Esophagus (tissue), 2 donors: ENCODE data around the gene NMNAT3. TPM values are rescaled to one million over a fixed set of nuclear protein-coding genes. Genes with fewer than 3 reads are reported as not detected.

Experiments
- H3K27ac ChIP-seq, 2 donors: one replicate each; pipeline ENCODE4 v1.5.1; 2013; ENCODE audit warnings: low read depth in 2 of 2, mild to moderate bottlenecking in 2 of 2, inconsistent platforms in 1 of 2, low read length in 1 of 2, moderate library complexity in 1 of 2
- H3K27me3 ChIP-seq, 2 donors: one replicate each; pipeline ENCODE4 v1.6.1; 2013; ENCODE audit warnings: low read length in 2 of 2, control low read depth in 1 of 2, mild to moderate bottlenecking in 1 of 2; ENCODE audit not compliant: insufficient read depth in 2 of 2, control insufficient read depth in 1 of 2
- H3K36me3 ChIP-seq, 2 donors: one replicate each; pipeline ENCODE4 v1.6.1; 2013; ENCODE audit warnings: low read length in 1 of 2; ENCODE audit not compliant: control insufficient read depth in 2 of 2, insufficient read depth in 2 of 2
- H3K4me1 ChIP-seq, 2 donors: one replicate each; pipeline ENCODE4 v1.6.1; 2013; ENCODE audit warnings: low read length in 1 of 2; ENCODE audit not compliant: control insufficient read depth in 2 of 2, insufficient read depth in 2 of 2
- H3K4me3 ChIP-seq, 2 donors: one replicate each; pipeline ENCODE4 v1.5.1; 2013; ENCODE audit warnings: low read length in 2 of 2, mild to moderate bottlenecking in 2 of 2, low read depth in 1 of 2, moderate library complexity in 1 of 2
- H3K9me3 ChIP-seq, 2 donors: one replicate each; pipeline ENCODE4 v1.6.1; 2013; ENCODE audit warnings: mild to moderate bottlenecking in 2 of 2, low read depth in 1 of 2, low read length in 1 of 2, moderate library complexity in 1 of 2; ENCODE audit not compliant: control insufficient read depth in 2 of 2, insufficient read depth in 1 of 2
- whole genome bisulfite sequencing, 2 donors: extraction: QIAGEN DNeasy Blood & Tissue Kit; methylation state at CpG; one replicate each; pipeline ENCODE4 v1.1.7; 2013; 5-methylcytosine and 5-hydroxymethylcytosine counted together
- polyA plus RNA-seq, 2 donors: library from polyadenylated mRNA; stranded (reverse); fragments of 200-250 nt; gene quantifications; one replicate each; pipeline ENCODE4 v1.2.3, GENCODE V29; 2013
- donor health status: healthy with polysubstance abuse.
- donor health status: Bipolar disorder and iron deficiency.

Gene NMNAT3
- polyA plus RNA-seq, 2 donors, result 2.1 to 4.6 TPM

DNA sequence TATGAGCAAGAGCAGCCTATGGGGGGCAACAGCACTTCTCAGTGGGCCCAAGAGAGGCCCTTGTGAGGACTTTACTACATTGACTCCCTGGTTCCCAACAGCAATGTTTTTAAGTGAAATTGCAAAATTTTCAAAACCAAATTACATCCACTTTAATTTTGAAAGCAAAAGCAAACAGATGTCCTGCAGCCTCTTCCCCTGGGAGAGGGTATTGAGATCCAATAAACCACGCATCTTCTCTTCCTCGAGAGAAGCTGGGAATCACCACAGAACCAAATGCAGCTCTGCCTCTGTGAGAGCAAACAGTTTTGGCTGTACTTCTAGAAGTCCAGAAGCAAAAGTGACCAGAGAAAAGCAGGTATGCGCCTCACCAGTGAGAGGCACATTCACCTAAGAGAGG lies 25.2 kb downstream of the NMNAT3 start:
- Histone ChIP-seq H3K9me3 (no peaks in the 10 kb centered on the region), H3K4me3 (no peak overlapping the region), H3K36me3 (no peaks in the 10 kb centered on the region), H3K4me1 (peaks cover 0 to 10% of the 10 kb centered on the region in 2 donors), H3K27ac (no peak overlapping the region), H3K27me3 (no peaks in the 10 kb centered on the region)
- 74 to 81% methylated on average over 3 of the region's 3 CpGs for WGBS, 2 donors

DNA sequence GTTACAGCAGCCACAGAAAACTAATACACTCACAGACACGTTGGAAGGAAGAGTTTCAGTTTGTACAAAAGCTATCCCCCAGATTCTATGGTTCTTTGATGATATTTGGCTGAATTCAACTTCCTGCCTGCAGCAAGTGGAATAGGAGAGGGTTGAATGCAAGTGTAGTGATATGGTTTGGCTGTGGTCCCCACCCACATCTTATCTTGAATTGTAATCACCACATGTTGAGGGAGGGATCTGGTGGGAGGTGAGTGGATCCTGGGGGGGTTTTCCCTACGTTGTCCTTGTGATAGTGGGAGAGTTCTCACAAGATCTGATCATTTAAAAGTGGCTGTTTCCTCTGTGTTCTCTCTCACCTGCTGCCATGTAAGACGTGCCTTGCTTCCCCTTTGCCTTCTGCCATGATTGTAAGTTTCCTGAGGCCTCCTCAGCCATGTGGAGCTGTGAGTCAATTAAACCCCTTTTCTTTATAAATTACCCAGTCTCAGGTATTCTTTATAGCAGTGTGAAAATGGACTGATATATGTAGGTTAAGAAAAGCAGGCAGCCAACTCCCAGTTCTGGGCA lies 29.8 kb downstream of the NMNAT3 start:
- Histone ChIP-seq H3K4me3 (no peak overlapping the region), H3K9me3 (no peaks in the 10 kb centered on the region), H3K27ac (no peak overlapping the region), H3K4me1 (no peaks in the 10 kb centered on the region), H3K27me3 (no peaks in the 10 kb centered on the region), H3K36me3 (no peaks in the 10 kb centered on the region)
- WGBS, 2 donors, result 76 to 78% methylated on average over 3 of the region's 3 CpGs

DNA sequence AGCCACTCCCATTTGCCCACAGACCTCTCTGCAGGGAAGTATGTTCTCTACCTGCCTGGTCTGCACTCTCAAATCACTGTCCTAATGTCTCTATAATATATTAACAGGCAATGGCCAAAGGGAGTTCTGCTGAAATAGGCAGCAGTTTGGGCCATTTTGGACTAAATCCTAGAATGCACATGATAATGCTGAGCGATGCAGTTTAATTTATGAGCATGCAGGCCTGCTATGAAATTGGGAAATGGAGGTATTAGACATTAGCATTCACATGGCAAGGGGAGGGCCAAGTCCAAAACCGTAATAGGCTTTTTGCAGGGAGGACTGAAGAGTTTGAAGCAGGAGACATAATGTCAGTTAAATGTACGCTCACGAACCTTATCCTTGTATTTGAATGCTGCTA lies 31.3 kb downstream of the NMNAT3 start:
- 93 to 99% methylated on average over 4 of the region's 4 CpGs for WGBS, 2 donors
- no peak overlapping the region for H3K27ac ChIP-seq
- H3K4me1 ChIP-seq, result no peaks in the 10 kb centered on the region
- H3K4me3 ChIP-seq, result no peak overlapping the region
- H3K27me3 ChIP-seq, result no peaks in the 10 kb centered on the region
- no peaks in the 10 kb centered on the region for H3K9me3 ChIP-seq
- H3K36me3 ChIP-seq, result no peaks in the 10 kb centered on the region

DNA sequence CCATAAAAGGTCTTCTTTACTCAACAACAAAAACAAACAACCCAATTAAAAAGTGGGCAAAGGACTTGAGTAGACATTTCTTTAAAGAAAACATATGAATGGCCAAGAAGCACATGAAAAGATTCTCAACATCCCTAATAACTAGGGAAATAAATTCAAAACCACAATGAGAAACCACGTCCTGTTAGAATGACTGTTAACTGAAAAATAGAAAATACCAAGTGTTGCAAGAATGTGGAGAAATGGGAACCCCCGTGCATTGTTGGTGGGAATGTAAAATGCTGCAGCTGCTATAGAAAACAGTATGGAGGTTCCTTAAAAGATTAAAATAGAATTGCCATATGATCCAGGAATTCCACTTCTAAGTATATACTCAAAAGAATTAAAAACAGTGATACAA lies 34.8 kb downstream of the NMNAT3 start:
- no peak overlapping the region for H3K27ac ChIP-seq
- 81 to 84% methylated on average over 2 of the region's 2 CpGs for WGBS, 2 donors
- no peaks in the 10 kb centered on the region for H3K36me3 ChIP-seq
- no peaks in the 10 kb centered on the region for H3K4me1 ChIP-seq
- H3K9me3 ChIP-seq, result no peaks in the 10 kb centered on the region
- H3K27me3 ChIP-seq, result no peaks in the 10 kb centered on the region
- no peak overlapping the region for H3K4me3 ChIP-seq

DNA sequence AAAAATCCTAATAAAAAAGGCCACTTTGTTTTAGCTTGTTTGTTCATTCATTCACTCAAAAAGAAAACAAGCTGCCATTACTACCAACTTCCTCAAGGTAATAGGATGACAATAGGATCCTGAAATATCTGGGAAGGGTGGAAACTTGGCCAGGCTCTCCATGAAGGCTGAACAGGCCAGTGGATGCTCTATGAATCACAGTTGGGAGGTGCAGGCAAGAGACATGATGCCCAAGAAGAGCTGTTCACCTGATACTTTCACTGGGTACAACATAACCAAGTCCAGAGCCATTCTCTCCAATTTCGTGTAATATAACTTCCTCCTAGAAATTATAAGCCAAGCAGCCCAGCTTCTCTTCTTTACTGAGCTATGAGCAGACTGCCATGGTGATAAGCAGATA lies 37.3 kb downstream of the NMNAT3 start:
- H3K4me1 ChIP-seq, result peaks cover 0 to 4% of the 10 kb centered on the region in 2 donors
- H3K4me3 ChIP-seq, result no peak overlapping the region
- no peaks in the 10 kb centered on the region for H3K36me3 ChIP-seq
- peaks cover 0 to 3% of the 10 kb centered on the region in 2 donors for H3K27me3 ChIP-seq
- no peak overlapping the region for H3K27ac ChIP-seq
- no peaks in the 10 kb centered on the region for H3K9me3 ChIP-seq
- WGBS, 2 donors, result 66 to 90% methylated on average over 1 of the region's 1 CpG

DNA sequence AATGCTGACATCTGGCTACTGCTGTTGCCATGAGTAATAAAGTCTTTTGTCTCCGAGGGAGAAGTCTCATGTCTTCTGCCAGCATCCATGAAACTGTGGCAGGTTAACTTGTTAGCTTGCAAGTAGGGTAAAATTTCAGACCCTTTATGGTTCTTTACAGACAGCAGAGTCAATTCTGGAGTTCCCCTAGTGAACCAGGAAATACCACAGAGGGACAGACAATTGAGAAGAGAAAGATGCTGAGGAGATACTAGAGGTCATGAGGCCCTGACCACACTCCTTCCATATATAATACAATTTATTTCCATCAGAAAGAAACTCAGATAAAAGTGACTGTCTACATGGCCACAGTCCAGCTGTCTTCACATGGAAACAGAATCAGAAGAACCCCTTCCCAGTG lies 38.1 kb downstream of the NMNAT3 start:
- no peaks in the 10 kb centered on the region for H3K9me3 ChIP-seq

DNA sequence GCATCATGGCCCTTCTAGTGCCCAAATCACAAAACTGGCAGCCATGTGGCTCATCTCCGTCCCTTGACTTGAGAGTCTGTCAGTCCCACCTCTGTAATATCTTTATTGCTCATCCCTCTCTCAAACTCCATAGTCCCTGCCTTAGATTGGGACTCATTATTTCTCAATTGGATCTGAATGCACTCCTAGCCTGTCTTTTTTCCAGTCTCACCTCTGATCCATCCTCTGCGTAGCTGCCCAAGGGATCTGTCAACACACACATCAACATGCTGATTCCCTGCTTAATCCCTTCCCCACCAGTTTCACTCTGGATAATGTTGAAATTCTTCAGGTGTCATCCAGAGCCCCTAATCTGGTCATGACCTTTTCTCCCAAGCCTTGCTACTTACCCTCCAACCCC lies 39.3 kb downstream of the NMNAT3 start:
- peaks cover 0 to 4% of the 10 kb centered on the region in 2 donors for H3K4me1 ChIP-seq
- peaks cover 0 to 1% of the 10 kb centered on the region in 2 donors for H3K36me3 ChIP-seq
- H3K4me3 ChIP-seq, result no peak overlapping the region
- H3K27ac ChIP-seq, result no peak overlapping the region
- H3K27me3 ChIP-seq, result peaks cover 0 to 3% of the 10 kb centered on the region in 2 donors
- H3K9me3 ChIP-seq, result peaks cover 0 to under 1% of the 10 kb centered on the region in 2 donors
- WGBS, 2 donors, result 92 to 93% methylated on average over 2 of the region's 2 CpGs

More for the DNA sequence above, 38.1 kb downstream of the NMNAT3 start:
- peaks cover 0 to 4% of the 10 kb centered on the region in 2 donors for H3K4me1 ChIP-seq
- H3K27me3 ChIP-seq, result peaks cover 0 to 3% of the 10 kb centered on the region in 2 donors
- H3K27ac ChIP-seq, result no peak overlapping the region
- H3K36me3 ChIP-seq, result no peaks in the 10 kb centered on the region
- no peak overlapping the region for H3K4me3 ChIP-seq
- 69 to 81% methylated on average over 1 of the region's 1 CpG for WGBS, 2 donors

DNA sequence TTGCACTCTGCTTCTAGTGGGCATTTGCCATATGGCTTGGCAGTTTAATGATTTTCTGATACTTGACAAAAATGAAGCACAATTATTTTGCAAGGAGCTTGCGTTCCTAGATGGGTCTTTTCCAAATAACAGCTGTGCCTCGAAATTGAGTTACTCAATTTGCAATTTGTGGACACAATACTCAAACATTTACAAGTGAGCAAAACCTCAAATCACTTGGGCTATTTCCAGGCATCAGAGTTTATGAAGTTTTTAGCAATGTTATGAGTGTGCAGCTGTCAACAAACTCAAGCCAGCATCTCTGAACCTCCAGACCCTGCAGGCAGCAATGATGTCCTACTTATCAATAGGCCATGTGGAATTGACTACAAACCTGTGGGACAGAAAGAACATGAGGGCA lies 41.3 kb downstream of the NMNAT3 start:
- Histone ChIP-seq H3K9me3 (peaks cover 0 to 1% of the 10 kb centered on the region in 2 donors), H3K36me3 (peaks cover 0 to 2% of the 10 kb centered on the region in 2 donors), H3K4me3 (no peak overlapping the region), H3K27me3 (peaks cover 0 to 3% of the 10 kb centered on the region in 2 donors), H3K4me1 (peaks cover 0 to 4% of the 10 kb centered on the region in 2 donors), H3K27ac (no peak overlapping the region)
- WGBS, 2 donors, result 75 to 82% methylated on average over 2 of the region's 2 CpGs

DNA sequence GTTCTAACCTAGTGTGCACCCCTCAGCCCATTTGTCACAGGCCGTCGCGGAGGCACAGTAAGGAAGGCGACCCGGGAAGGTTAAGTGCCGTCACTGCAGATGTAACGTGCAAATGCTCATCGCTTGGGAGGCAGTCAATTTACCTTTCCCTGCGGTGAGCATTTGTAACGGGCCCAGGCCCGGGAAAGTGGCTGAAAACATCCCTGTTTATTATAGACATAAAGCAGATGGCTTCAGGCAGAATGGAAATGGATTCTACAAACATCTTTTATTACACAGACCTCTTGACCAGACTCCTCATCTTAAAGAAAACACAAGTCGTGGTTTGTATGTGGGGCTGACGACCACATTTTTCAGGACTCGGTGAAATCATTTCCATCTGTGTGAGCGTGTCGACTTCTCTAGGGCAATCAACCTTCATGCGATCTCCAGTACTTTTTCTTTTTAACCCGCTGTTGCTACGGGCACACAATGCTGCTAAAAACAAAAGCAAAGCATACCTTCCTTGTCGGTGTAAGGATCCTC lies 43.6 kb downstream of the NMNAT3 start:
- Histone ChIP-seq H3K4me3 (no peak overlapping the region), H3K27me3 (peaks cover 0 to 3% of the 10 kb centered on the region in 2 donors), H3K4me1 (peaks cover 0 to 4% of the 10 kb centered on the region in 2 donors), H3K27ac (no peak overlapping the region), H3K9me3 (peaks cover 0 to 1% of the 10 kb centered on the region in 2 donors), H3K36me3 (peaks cover 0 to 2% of the 10 kb centered on the region in 2 donors)
- 86 to 87% methylated on average over 20 of the region's 20 CpGs for WGBS, 2 donors

DNA sequence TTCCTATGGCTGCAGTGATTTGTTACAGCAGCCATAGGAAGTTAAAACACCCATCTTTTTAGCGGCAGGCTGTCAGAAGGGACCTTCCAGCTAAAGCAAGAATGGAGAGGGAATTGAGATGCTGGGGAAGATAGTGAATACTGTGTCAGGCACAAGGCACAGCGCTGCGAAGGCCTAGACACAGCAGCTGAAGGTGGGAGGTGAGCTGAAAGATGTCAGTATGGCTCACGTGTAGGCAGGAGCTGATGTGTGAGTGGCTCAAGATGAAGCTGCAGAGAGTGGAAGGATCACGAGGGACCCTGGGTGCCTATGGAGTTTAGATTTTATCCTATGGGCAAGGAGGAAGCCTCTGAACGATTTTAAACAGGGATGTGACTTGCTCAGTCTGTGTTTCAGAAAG lies 44.3 kb downstream of the NMNAT3 start:
- peaks cover 0 to 1% of the 10 kb centered on the region in 2 donors for H3K9me3 ChIP-seq
- H3K4me1 ChIP-seq, result peaks cover 0 to 4% of the 10 kb centered on the region in 2 donors
- no peak overlapping the region for H3K4me3 ChIP-seq
- H3K27ac ChIP-seq, result no peak overlapping the region
- peaks cover 0 to 3% of the 10 kb centered on the region in 2 donors for H3K27me3 ChIP-seq
- WGBS, 2 donors, result 92 to 94% methylated on average over 6 of the region's 6 CpGs
- H3K36me3 ChIP-seq, result peaks cover 0 to 2% of the 10 kb centered on the region in 2 donors
